Epithelial cell of esophagus (primary cell): Measurements from ENCODE around the gene PRDM16.

ENCODE experiments used
- DNase-seq: peaks from one replicate; pipeline ENCODE4 v3.0.0; 2010; ENCODE audit warnings: low read depth
- H3K4me3 ChIP-seq: 2 replicates; pipeline ENCODE4 v1.5.1; 2011; ENCODE audit warnings: mild to moderate bottlenecking, low read length, control low read depth
- TF ChIP-seq, protein P1 (sequence below): IDR thresholded peaks from 2 replicates; pipeline ENCODE4 v1.5.1; 2011; ENCODE audit warnings: low read depth, mild to moderate bottlenecking, low read length, control low read depth, inconsistent platforms; ENCODE audit not compliant: insufficient read depth; ENCODE audit errors: missing control alignments

PRDM16 gene

GRCh38 chr1:3216015-3216391, 147.0 kb downstream of the PRDM16 start:
- no peak overlapping the region for H3K4me3 ChIP-seq
- TF ChIP-seq, protein P1, sequence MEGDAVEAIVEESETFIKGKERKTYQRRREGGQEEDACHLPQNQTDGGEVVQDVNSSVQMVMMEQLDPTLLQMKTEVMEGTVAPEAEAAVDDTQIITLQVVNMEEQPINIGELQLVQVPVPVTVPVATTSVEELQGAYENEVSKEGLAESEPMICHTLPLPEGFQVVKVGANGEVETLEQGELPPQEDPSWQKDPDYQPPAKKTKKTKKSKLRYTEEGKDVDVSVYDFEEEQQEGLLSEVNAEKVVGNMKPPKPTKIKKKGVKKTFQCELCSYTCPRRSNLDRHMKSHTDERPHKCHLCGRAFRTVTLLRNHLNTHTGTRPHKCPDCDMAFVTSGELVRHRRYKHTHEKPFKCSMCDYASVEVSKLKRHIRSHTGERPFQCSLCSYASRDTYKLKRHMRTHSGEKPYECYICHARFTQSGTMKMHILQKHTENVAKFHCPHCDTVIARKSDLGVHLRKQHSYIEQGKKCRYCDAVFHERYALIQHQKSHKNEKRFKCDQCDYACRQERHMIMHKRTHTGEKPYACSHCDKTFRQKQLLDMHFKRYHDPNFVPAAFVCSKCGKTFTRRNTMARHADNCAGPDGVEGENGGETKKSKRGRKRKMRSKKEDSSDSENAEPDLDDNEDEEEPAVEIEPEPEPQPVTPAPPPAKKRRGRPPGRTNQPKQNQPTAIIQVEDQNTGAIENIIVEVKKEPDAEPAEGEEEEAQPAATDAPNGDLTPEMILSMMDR, result no peak
- no peak for DNase-seq

GRCh38 chr1:3217181-3217641, 148.2 kb downstream of the PRDM16 start:
- H3K4me3 ChIP-seq, result no peak overlapping the region
- no peak for DNase-seq
- TF ChIP-seq, protein P1, result no peak

DNA sequence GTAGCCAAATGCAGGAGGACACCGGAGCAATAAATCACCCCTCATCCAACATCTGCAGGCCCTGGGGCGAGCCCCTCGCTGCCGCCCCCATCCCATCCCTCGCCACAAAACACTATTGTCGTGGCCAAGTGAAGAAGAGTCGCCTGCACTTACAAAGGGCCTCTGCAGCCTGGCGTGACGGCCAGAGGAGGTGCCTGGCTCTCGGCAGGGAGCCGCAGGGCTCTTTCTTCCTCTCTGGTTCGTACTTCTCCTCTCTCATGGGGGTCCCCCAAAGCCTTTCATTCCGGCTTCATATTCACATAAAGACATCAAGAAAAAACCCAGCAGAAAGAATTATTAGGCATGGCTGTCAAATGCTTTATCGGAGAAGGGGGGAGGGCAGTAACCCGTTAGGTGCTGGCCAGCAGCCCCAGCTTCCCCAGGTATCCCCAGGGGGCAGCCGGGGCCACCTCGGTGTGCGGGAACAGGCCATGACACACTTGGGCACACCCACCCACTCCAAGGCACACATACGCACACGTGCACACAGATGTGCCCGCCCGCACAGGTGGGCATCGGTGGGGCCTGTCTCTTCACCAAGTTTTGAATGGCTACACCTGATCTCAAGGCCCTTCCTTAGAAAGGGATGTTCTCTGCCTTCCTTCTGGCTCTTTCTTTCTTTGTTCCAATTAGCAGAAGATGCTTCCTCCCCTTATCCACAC, 149.1 kb downstream of the PRDM16 start:
- H3K4me3 ChIP-seq, result no peak overlapping the region
- no peak for DNase-seq
- TF ChIP-seq, protein P1, result no peak

DNA sequence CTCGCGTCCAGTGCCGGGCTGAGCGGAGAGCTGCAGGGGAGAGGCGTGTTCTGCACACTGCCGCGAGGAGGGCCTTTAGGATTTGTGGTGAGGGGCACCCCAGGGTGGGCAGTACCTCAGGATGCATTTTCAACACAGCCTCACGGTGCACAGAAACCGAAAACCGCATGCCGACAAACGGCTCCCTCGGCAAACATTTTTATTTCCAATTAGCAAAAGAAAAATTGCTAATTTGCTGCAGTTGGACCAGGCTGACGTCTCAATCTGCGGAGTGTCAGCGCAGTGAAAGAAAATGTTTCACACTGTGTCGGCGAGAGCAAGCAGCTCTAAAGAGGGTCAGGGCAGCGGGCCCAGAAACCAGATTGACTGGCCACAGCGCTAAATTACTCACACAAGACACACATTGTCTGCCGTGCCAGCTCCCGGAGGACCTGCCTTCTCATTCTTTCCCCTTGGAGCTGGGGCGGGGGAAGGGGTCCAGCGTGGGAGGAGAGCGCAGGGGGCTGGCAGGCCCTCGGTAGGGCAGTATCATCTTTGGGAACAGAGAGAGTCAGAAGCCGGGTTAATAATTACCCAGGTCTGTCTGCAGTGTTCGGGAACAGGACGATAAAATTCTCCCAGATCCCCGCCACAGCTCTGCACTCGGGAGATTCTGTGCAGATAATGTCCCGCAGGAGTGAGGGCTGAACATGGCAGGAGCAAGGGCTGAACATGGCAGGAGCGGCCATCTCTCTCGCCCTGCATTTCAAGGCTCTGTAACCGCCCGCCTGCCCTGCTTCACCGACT, 150.2 kb downstream of the PRDM16 start:
- TF ChIP-seq, protein P1, result no peak
- H3K4me3 ChIP-seq, result no peak overlapping the region
- DNase-seq, result no peak

DNA sequence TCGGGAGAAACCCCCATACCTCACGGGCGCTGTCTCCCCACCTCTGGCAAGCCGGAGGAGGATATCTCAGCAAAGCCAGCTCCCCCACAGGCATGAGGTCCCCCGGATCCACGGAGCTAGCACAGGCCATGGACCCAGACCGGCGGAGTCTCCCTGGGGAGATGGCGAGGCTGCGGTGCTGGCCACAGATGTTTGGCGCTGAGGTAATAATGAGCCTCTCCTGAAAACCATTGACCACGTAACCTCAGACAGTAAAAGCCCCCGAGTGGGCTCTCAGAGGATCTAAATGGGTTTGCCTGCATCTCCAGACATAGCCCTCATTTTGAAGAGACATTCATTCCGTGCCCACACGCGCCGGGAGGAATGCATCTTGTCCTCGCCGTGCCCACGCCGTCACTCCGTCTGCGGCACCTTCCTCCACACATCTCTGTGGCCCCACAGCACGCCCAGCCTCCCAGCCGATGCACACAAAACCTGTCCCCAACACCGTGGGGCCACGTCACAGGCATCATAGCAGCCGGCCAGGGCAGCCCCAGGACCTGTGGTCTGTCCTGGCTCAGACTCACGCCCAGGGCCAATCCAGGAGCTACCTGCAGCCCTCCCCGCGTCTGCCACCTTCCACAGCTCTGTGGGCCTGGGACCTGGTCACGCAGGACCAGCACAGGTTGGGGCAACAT, 150.9 kb downstream of the PRDM16 start:
- DNase-seq, result no peak
- H3K4me3 ChIP-seq, result no peak overlapping the region

GRCh38 chr1:3221112-3222041, 152.4 kb downstream of the PRDM16 start:
- TF ChIP-seq, protein P1, result no peak
- DNase-seq, result no peak
- no peak overlapping the region for H3K4me3 ChIP-seq

More for the DNA sequence above, 150.9 kb downstream of the PRDM16 start:
- TF ChIP-seq, protein P1, result no peak
